ENCODE measurements around the gene STK39. TPM values are rescaled to one million over a fixed set of nuclear protein-coding genes. Genes with fewer than 3 reads are reported as not detected.

STK39 gene
- total and polyA plus RNA-seq, 11 donors, result 13.1 to 40.1 (median 21.5) TPM

GRCh38 chr2:167941604-167942003 is 305.8 kb downstream of the STK39 start:
- TF ChIP-seq CTCF (IDR thresholded peaks at IDR 0.05) (no peak), POLR2A (IDR thresholded peaks at IDR 0.05) (no peak)
- H3K27ac ChIP-seq, result no peak overlapping the region
- no peak overlapping the region for H3K4me3 ChIP-seq
- no peaks in the 10 kb centered on the region for H3K36me3 ChIP-seq
- H3K27me3 ChIP-seq, result peaks cover 0 to 5% (median 0%) of the 10 kb centered on the region in 9 donors
- no peak for ATAC-seq
- H3K9me3 ChIP-seq, result no peaks in the 10 kb centered on the region
- WGBS, 4 donors, result 91 to 96% (median 94%) methylated on average over 9 of the region's 9 CpGs
- DNase-seq, result no peak
- intact Hi-C loops (cut with DNase I), result loop anchor here in 1 of 10 donors (2.0 kb wide), 1 partner anchor 47 kb away; no protein-coding TSS in a partner anchor
- peaks cover 0 to 15% (median 0%) of the 10 kb centered on the region in 12 donors for H3K4me1 ChIP-seq

- H3K9me3 ChIP-seq, result no peaks in the 10 kb centered on the region
- no peak overlapping the region for H3K27ac ChIP-seq
- intact Hi-C loops (cut with DNase I), result loop anchor here in 1 of 10 donors (2.0 kb wide), 1 partner anchor 48 kb away; no protein-coding TSS in a partner anchor
- peaks cover 0 to 15% (median 0%) of the 10 kb centered on the region in 12 donors for H3K4me1 ChIP-seq
- no peaks in the 10 kb centered on the region for H3K36me3 ChIP-seq
- WGBS, 4 donors, result 87 to 89% (median 88%) methylated on average over 11 of the region's 11 CpGs
- no peak overlapping the region for H3K4me3 ChIP-seq
- H3K27me3 ChIP-seq, result peaks cover 0 to 5% (median 0%) of the 10 kb centered on the region in 9 donors
- DNase-seq (no peak), ATAC-seq (no peak)
- TF ChIP-seq POLR2A (IDR thresholded peaks at IDR 0.05) (no peak), CTCF (IDR thresholded peaks at IDR 0.05) (no peak)
These were observed 306.5 kb downstream of the STK39 start for GRCh38 chr2:167940734-167941507.

DNA sequence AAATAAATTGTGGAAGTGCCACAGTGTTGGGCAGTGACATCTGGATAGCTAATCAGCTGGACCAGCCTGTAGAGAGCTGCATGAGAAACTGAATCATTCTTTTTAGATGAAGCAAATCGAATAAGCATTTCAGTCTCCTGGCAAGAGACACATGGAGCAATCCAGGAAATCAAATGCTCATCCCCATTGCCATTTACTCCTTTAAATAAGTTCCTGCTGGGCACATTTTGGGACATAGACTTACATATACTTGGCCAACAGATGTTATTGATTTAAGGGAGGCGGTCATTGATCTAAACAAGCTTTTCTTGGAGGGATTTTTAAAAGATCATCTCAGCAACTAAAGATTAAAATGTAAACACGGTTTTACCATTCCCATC is 307.1 kb downstream of the STK39 start:
- Histone ChIP-seq H3K4me1 (peaks cover 0 to 10% (median 0%) of the 10 kb centered on the region in 12 donors), H3K27me3 (peaks cover 0 to 5% (median 0%) of the 10 kb centered on the region in 9 donors), H3K9me3 (no peaks in the 10 kb centered on the region), H3K36me3 (no peaks in the 10 kb centered on the region), H3K4me3 (no peak overlapping the region), H3K27ac (no peak overlapping the region)
- TF ChIP-seq CTCF (IDR thresholded peaks at IDR 0.05) (no peak), POLR2A (IDR thresholded peaks at IDR 0.05) (no peak)
- intact Hi-C loops (cut with DNase I), result loop anchor here in 1 of 10 donors (2.0 kb wide), 1 partner anchor 48 kb away; no protein-coding TSS in a partner anchor
- ATAC-seq (no peak), DNase-seq (no peak)
- 76 to 89% (median 85%) methylated on average over 3 of the region's 3 CpGs for WGBS, 4 donors

GRCh38 chr2:167939514-167940345 is 307.7 kb downstream of the STK39 start:
- no peaks in the 10 kb centered on the region for H3K9me3 ChIP-seq
- DNase-seq (no peak), ATAC-seq (no peak)
- H3K27me3 ChIP-seq, result peaks cover 0 to 5% (median 0%) of the 10 kb centered on the region in 9 donors
- TF ChIP-seq POLR2A (IDR thresholded peaks at IDR 0.05), result no peak
- WGBS, 4 donors, result 65 to 71% (median 67%) methylated on average over 5 of the region's 5 CpGs
- no peaks in the 10 kb centered on the region for H3K36me3 ChIP-seq
- H3K4me1 ChIP-seq, result peaks cover 0 to 4% (median 0%) of the 10 kb centered on the region in 12 donors
- no peak overlapping the region for H3K4me3 ChIP-seq
- no peak overlapping the region for H3K27ac ChIP-seq
- intact Hi-C loops (cut with DNase I), result loop anchor here in 1 of 10 donors (2.0 kb wide), 1 partner anchor 49 kb away; no protein-coding TSS in a partner anchor

Measured in heart left ventricle (tissue), 16 donors.